Measurements from ENCODE around the gene TPCN1.

TPCN1 gene

GRCh38 chr12:113318900-113319628 lies 97.8 kb downstream of the TPCN1 start:
- no peak for DNase-seq (ENCODE audit: low read depth, low spot score)
- H3K4me3 ChIP-seq (ENCODE audit: low read length): no peak overlapping the region

- no peak overlapping the region for H3K4me3 ChIP-seq (ENCODE audit: low read length)
- no peak for DNase-seq (ENCODE audit: low read depth, low spot score)
These were observed 99.1 kb downstream of the TPCN1 start for GRCh38 chr12:113320401-113320800.

- DNase-seq (ENCODE audit: low read depth, low spot score): no peak
- no peak overlapping the region for H3K4me3 ChIP-seq (ENCODE audit: low read length)
These were observed 101.1 kb downstream of the TPCN1 start for GRCh38 chr12:113322343-113322742.

- DNase-seq (ENCODE audit: low read depth, low spot score): no peak
- no peak overlapping the region for H3K4me3 ChIP-seq (ENCODE audit: low read length)
These were observed 104.7 kb downstream of the TPCN1 start for GRCh38 chr12:113325916-113326315.

GRCh38 chr12:113326775-113327395 lies 105.6 kb downstream of the TPCN1 start:
- no peak overlapping the region for H3K4me3 ChIP-seq (ENCODE audit: low read length)
- DNase-seq (ENCODE audit: low read depth, low spot score): no peak

- no peak overlapping the region for H3K4me3 ChIP-seq (ENCODE audit: low read length)
- no peak for DNase-seq (ENCODE audit: low read depth, low spot score)
These were observed 107.2 kb downstream of the TPCN1 start for GRCh38 chr12:113328368-113328889.

- no peak for DNase-seq (ENCODE audit: low read depth, low spot score)
- H3K4me3 ChIP-seq (ENCODE audit: low read length): no peak overlapping the region
These were observed 107.9 kb downstream of the TPCN1 start for GRCh38 chr12:113329022-113329790.

GRCh38 chr12:113329791-113330417 lies 108.6 kb downstream of the TPCN1 start:
- H3K4me3 ChIP-seq (ENCODE audit: low read length): no peak overlapping the region
- DNase-seq (ENCODE audit: low read depth, low spot score): no peak

GRCh38 chr12:113330505-113330904 lies 109.2 kb downstream of the TPCN1 start:
- peak; percentile 18 for DNase-seq (ENCODE audit: low read depth, low spot score)

GRCh38 chr12:113332688-113333417 lies 111.6 kb downstream of the TPCN1 start:
- no peak for DNase-seq (ENCODE audit: low read depth, low spot score)
- H3K4me3 ChIP-seq (ENCODE audit: low read length): no peak overlapping the region

More at GRCh38 chr12:113330505-113330904, 109.2 kb downstream of the TPCN1 start:
- H3K4me3 ChIP-seq (ENCODE audit: low read length): no peak overlapping the region

GRCh38 chr12:113333418-113333750 lies 112.1 kb downstream of the TPCN1 start:
- no peak overlapping the region for H3K4me3 ChIP-seq (ENCODE audit: low read length)
- no peak for DNase-seq (ENCODE audit: low read depth, low spot score)

- DNase-seq (ENCODE audit: low read depth, low spot score): peak; percentile 69
These were observed 112.9 kb downstream of the TPCN1 start for GRCh38 chr12:113333877-113334785.

GRCh38 chr12:113334786-113335539 lies 113.7 kb downstream of the TPCN1 start, which contains the start of gene SLC8B1:
Gene SLC8B1, minus strand, starts transcription at chr12:113335109. Its CDS starts 2,231 bp downstream, at chr12:113332878.
- H3K4me3 ChIP-seq (ENCODE audit: low read length): peak within 1 kb of the TSS; percentile 87
- DNase-seq (ENCODE audit: low read depth, low spot score): peak; percentile 50

More at GRCh38 chr12:113333877-113334785, 112.9 kb downstream of the TPCN1 start:
- peak overlapping the region; percentile 87 for H3K4me3 ChIP-seq (ENCODE audit: low read length)

- H3K4me3 ChIP-seq (ENCODE audit: low read length): no peak overlapping the region
These were observed 118.3 kb downstream of the TPCN1 start for GRCh38 chr12:113339540-113339939.

GRCh38 chr12:113340061-113340460 lies 118.8 kb downstream of the TPCN1 start:
- no peak for DNase-seq (ENCODE audit: low read depth, low spot score)
- no peak overlapping the region for H3K4me3 ChIP-seq (ENCODE audit: low read length)

More at GRCh38 chr12:113339540-113339939, 118.3 kb downstream of the TPCN1 start:
- DNase-seq (ENCODE audit: low read depth, low spot score): no peak

GRCh38 chr12:113341535-113341934 lies 120.3 kb downstream of the TPCN1 start:
- H3K4me3 ChIP-seq (ENCODE audit: low read length): no peak overlapping the region
- no peak for DNase-seq (ENCODE audit: low read depth, low spot score)

GRCh38 chr12:113345318-113345717 lies 124.1 kb downstream of the TPCN1 start:
- no peak for DNase-seq (ENCODE audit: low read depth, low spot score)

More at GRCh38 chr12:113345318-113345717, 124.1 kb downstream of the TPCN1 start:
- H3K4me3 ChIP-seq (ENCODE audit: low read length): no peak overlapping the region

Measured in Jurkat, Clone E6-1 (cell line).